Fibroblast of mammary gland (primary cell): ENCODE results near the gene TNFAIP1.
"Not testable (repeated sequence)": the region's sequence is repeated elsewhere in the genome, so short reads cannot be mapped to it uniquely, and the experiment has no call there.

Experiments
- DNase-seq: peaks from one replicate; pipeline ENCODE4 v3.0.0-alpha.2; 2010; ENCODE audit warnings: low read depth
- H3K4me3 ChIP-seq: 2 replicates; pipeline ENCODE4 v1.5.1; 2011; ENCODE audit warnings: low read depth, mild to moderate bottlenecking, low read length, moderate library complexity; ENCODE audit not compliant: control insufficient read depth
- CTCF ChIP-seq: conservative IDR thresholded peaks from 2 replicates; pipeline ENCODE4 v1.5.1; 2011; ENCODE audit warnings: low read depth, low read length, inconsistent platforms; ENCODE audit not compliant: control insufficient read depth, insufficient read depth

TNFAIP1 gene

GRCh38 chr17:28331891-28332420 is 3.6 kb upstream of the TNFAIP1 start:
- no peak for DNase-seq
- no peak overlapping the region for H3K4me3 ChIP-seq
- TF ChIP-seq CTCF: no peak

- H3K4me3 ChIP-seq: no peak overlapping the region
- no peak for TF ChIP-seq CTCF
- DNase-seq: no peak
Measured at GRCh38 chr17:28333083-28333746, 2.3 kb upstream of the TNFAIP1 start.

GRCh38 chr17:28334171-28334570 is 1.4 kb upstream of the TNFAIP1 start:
- TF ChIP-seq CTCF: no peak
- H3K4me3 ChIP-seq: peak overlapping the region; percentile 97
- peak; percentile 35 for DNase-seq

GRCh38 chr17:28334666-28335200 is 828 bp upstream of the TNFAIP1 start:
- no peak for TF ChIP-seq CTCF
- H3K4me3 ChIP-seq: peak overlapping the region; percentile 97
- peak; percentile 56 for DNase-seq

GRCh38 chr17:28335959-28336871 is 654 bp downstream of the TNFAIP1 start:
- peak overlapping the region; percentile 97 for H3K4me3 ChIP-seq
- no peak for TF ChIP-seq CTCF
- peak; percentile 79 for DNase-seq

GRCh38 chr17:28338056-28338768 is 2.7 kb downstream of the TNFAIP1 start:
- DNase-seq: peak; percentile 85
- no peak overlapping the region for H3K4me3 ChIP-seq
- TF ChIP-seq CTCF: no peak

- H3K4me3 ChIP-seq: not testable (repeated sequence)
Measured at GRCh38 chr17:28338769-28339212, 3.2 kb downstream of the TNFAIP1 start.

More at GRCh38 chr17:28338769-28339212, 3.2 kb downstream of the TNFAIP1 start:
- DNase-seq: not testable (repeated sequence)
